SK-N-SH treated with all-trans-retinoic acid at 6 μM for 48 hours (cell line): ENCODE results near the gene DTX1.

Source experiments
- ATAC-seq: fragments of 200-7000 bp; cut with Tn5 transposase; 3 replicates; pipeline ENCODE4 v1.9.1; 2020; ENCODE audit warnings: mild to moderate bottlenecking, moderate library complexity
- ARNTL ChIP-seq: fragments of 450-650 bp; formaldehyde crosslinking; IDR thresholded peaks from 2 replicates; pipeline ENCODE4 v1.5.0; 2020; ENCODE audit warnings: low read depth, mild to moderate bottlenecking, moderate library complexity, borderline replicate concordance
- BACH2 ChIP-seq: fragments of 250-450 bp; sonication (Bioruptor Pico); IDR thresholded peaks from 2 replicates; pipeline ENCODE4 v1.9.0; 2021; ENCODE audit warnings: mild to moderate bottlenecking, borderline replicate concordance
- CSDC2 ChIP-seq: fragments of 250-450 bp; sonication (Bioruptor Pico); IDR thresholded peaks from 2 replicates; pipeline ENCODE4 v1.5.0; 2020; ENCODE audit warnings: mild to moderate bottlenecking, moderate library complexity
- ESRRG ChIP-seq: fragments of 250-450 bp; sonication (Bioruptor Pico); IDR thresholded peaks from 2 replicates; pipeline ENCODE4 v1.6.1; 2021; ENCODE audit warnings: mild to moderate bottlenecking
- GLIS3 ChIP-seq: fragments of 250-450 bp; sonication (Bioruptor Pico); IDR thresholded peaks from 2 replicates; pipeline ENCODE4 v1.5.0; 2020; ENCODE audit warnings: mild to moderate bottlenecking, moderate library complexity
- OSR1 ChIP-seq: fragments of 250-450 bp; sonication (Bioruptor Pico); IDR thresholded peaks from 2 replicates; pipeline ENCODE4 v1.8.0; 2022; ENCODE audit warnings: moderate library complexity, mild to moderate bottlenecking, inconsistent platforms
- PPARA ChIP-seq: fragments of 250-450 bp; sonication (Bioruptor Pico); IDR thresholded peaks from 2 replicates; pipeline ENCODE4 v1.5.0; 2020; ENCODE audit warnings: mild to moderate bottlenecking, borderline replicate concordance
- RARB ChIP-seq: fragments of 250-450 bp; sonication (Bioruptor Pico); IDR thresholded peaks from 2 replicates; pipeline ENCODE4 v1.8.0; 2021; ENCODE audit warnings: mild to moderate bottlenecking, moderate library complexity
- SNAI2 ChIP-seq: fragments of 250-450 bp; sonication (Bioruptor Pico); IDR thresholded peaks from 2 replicates; pipeline ENCODE4 v1.5.0; 2020; ENCODE audit warnings: mild to moderate bottlenecking, moderate library complexity
- TCF4 ChIP-seq: fragments of 250-450 bp; sonication (Bioruptor Pico); IDR thresholded peaks from 2 replicates; pipeline ENCODE4 v1.8.0; 2021; ENCODE audit warnings: mild to moderate bottlenecking, moderate library complexity, borderline replicate concordance
- TOX ChIP-seq: fragments of 250-450 bp; sonication (Bioruptor Pico); IDR thresholded peaks from 2 replicates; pipeline ENCODE4 v1.8.0; 2021; ENCODE audit warnings: mild to moderate bottlenecking, moderate library complexity, borderline replicate concordance
- ZFP3 ChIP-seq: fragments of 250-450 bp; sonication (Bioruptor Pico); IDR thresholded peaks from 2 replicates; pipeline ENCODE4 v1.5.0; 2020; ENCODE audit warnings: mild to moderate bottlenecking, moderate library complexity
- ZFP30 ChIP-seq: fragments of 450-650 bp; formaldehyde crosslinking; IDR thresholded peaks from 2 replicates; pipeline ENCODE4 v1.5.0; 2022; ENCODE audit warnings: mild to moderate bottlenecking, moderate library complexity
- ZNF565 ChIP-seq: fragments of 450-650 bp; formaldehyde crosslinking; conservative IDR thresholded peaks from 2 replicates; pipeline ENCODE4 v1.5.0; 2020; ENCODE audit warnings: low read depth, mild to moderate bottlenecking, moderate library complexity
- ZNF8 ChIP-seq: fragments of 450-650 bp; formaldehyde crosslinking; IDR thresholded peaks from 2 replicates; pipeline ENCODE4 v1.5.0; 2020; ENCODE audit warnings: mild to moderate bottlenecking, moderate library complexity
- TF ChIP-seq, protein P1 (sequence below): fragments of 250-450 bp; sonication (Bioruptor Pico); IDR thresholded peaks from 2 replicates; pipeline ENCODE4 v1.5.0; 2020; ENCODE audit warnings: mild to moderate bottlenecking, moderate library complexity
- TF ChIP-seq, protein P2 (sequence below): fragments of 250-450 bp; sonication (Bioruptor Pico); IDR thresholded peaks from 2 replicates; pipeline ENCODE4 v1.5.1; 2021; ENCODE audit warnings: mild to moderate bottlenecking, moderate library complexity
- TF ChIP-seq, protein P3 (sequence below): fragments of 250-450 bp; sonication (Bioruptor Pico); IDR thresholded peaks from 2 replicates; pipeline ENCODE4 v1.8.0; 2020; ENCODE audit warnings: mild to moderate bottlenecking, moderate library complexity, borderline replicate concordance
- TF ChIP-seq, protein P4 (sequence below): fragments of 250-450 bp; sonication (Bioruptor Pico); IDR thresholded peaks from 2 replicates; pipeline ENCODE4 v1.8.0; 2021; ENCODE audit warnings: low read depth, mild to moderate bottlenecking, moderate library complexity, borderline replicate concordance
- TF ChIP-seq, protein P5 (sequence below): fragments of 250-450 bp; sonication (Bioruptor Pico); IDR thresholded peaks from 2 replicates; pipeline ENCODE4 v1.5.1; 2020; ENCODE audit warnings: low read depth, mild to moderate bottlenecking, moderate library complexity

The DTX1 gene

DNA sequence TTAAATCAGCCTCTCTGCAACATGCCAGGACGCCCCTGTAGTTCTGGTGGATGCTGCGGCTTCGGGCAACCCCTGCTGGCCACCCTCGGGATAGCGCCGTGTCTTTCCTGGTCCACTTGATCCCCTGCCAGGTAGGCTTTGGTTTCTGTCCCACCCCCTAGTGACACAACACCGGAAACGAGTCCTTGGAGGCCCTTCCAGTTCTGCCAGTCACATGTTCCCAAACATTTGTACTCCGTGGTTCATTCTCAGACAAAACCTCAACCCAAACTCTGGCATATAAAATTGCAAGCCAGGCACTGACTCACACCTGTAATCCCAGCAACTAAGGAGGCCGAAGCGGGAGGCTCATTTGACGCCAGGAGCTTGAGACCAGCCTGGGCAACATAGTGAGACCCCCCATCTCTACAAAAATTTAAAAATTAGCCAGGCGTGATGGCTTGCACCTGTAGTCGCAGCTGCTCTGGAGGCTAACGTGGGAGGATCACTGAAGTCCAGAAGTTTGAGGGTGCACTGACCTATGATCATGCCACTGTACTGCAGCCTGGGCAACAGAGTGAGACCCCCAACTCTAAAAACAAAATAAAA lies 42.0 kb downstream of the DTX1 start (continued):
- TF ChIP-seq, protein P1, sequence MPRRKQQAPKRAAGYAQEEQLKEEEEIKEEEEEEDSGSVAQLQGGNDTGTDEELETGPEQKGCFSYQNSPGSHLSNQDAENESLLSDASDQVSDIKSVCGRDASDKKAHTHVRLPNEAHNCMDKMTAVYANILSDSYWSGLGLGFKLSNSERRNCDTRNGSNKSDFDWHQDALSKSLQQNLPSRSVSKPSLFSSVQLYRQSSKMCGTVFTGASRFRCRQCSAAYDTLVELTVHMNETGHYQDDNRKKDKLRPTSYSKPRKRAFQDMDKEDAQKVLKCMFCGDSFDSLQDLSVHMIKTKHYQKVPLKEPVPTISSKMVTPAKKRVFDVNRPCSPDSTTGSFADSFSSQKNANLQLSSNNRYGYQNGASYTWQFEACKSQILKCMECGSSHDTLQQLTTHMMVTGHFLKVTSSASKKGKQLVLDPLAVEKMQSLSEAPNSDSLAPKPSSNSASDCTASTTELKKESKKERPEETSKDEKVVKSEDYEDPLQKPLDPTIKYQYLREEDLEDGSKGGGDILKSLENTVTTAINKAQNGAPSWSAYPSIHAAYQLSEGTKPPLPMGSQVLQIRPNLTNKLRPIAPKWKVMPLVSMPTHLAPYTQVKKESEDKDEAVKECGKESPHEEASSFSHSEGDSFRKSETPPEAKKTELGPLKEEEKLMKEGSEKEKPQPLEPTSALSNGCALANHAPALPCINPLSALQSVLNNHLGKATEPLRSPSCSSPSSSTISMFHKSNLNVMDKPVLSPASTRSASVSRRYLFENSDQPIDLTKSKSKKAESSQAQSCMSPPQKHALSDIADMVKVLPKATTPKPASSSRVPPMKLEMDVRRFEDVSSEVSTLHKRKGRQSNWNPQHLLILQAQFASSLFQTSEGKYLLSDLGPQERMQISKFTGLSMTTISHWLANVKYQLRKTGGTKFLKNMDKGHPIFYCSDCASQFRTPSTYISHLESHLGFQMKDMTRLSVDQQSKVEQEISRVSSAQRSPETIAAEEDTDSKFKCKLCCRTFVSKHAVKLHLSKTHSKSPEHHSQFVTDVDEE (CRISPR knock-in tag) = no peak
- TF ChIP-seq TCF4 (CRISPR knock-in tag) = no peak

DNA sequence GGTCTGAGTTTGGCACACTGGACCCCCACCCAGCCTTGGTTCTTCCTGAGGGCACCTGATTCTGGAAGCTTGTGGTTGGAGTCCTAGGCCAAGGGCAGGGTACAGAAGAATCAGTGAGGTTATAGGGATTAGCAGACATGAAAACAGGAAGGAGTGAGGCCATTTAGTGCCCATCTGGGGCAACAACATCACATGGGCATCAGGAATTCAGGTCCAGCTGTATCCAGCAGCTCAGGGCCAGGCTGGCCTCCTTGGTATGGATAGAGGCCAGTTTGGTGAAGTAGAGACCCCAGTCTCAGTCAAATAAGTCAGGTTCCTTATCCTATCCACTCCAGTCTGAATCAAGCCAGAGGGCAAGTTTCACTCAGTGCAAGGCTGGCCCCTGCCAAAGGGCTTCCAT lies 42.8 kb downstream of the DTX1 start:
- TF ChIP-seq OSR1 (CRISPR knock-in tag) (no peak), ESRRG (no peak), SNAI2 (CRISPR knock-in tag) (no peak), PPARA (CRISPR knock-in tag) (no peak), BACH2 (CRISPR knock-in tag) (no peak), GLIS3 (CRISPR knock-in tag) (no peak), RARB (CRISPR knock-in tag) (no peak), TCF4 (CRISPR knock-in tag) (no peak), TOX (no peak), ZNF8 (CRISPR knock-in tag) (no peak), ZNF565 (CRISPR knock-in tag) (no peak), ZFP3 (CRISPR knock-in tag) (no peak), CSDC2 (no peak), ZFP30 (CRISPR knock-in tag) (no peak), ARNTL (CRISPR knock-in tag) (no peak)
- TF ChIP-seq, protein P2, sequence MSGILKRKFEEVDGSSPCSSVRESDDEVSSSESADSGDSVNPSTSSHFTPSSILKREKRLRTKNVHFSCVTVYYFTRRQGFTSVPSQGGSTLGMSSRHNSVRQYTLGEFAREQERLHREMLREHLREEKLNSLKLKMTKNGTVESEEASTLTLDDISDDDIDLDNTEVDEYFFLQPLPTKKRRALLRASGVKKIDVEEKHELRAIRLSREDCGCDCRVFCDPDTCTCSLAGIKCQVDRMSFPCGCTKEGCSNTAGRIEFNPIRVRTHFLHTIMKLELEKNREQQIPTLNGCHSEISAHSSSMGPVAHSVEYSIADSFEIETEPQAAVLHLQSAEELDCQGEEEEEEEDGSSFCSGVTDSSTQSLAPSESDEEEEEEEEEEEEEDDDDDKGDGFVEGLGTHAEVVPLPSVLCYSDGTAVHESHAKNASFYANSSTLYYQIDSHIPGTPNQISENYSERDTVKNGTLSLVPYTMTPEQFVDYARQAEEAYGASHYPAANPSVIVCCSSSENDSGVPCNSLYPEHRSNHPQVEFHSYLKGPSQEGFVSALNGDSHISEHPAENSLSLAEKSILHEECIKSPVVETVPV = no peak
- TF ChIP-seq, protein P1 (CRISPR knock-in tag) = no peak
- TF ChIP-seq, protein P3, sequence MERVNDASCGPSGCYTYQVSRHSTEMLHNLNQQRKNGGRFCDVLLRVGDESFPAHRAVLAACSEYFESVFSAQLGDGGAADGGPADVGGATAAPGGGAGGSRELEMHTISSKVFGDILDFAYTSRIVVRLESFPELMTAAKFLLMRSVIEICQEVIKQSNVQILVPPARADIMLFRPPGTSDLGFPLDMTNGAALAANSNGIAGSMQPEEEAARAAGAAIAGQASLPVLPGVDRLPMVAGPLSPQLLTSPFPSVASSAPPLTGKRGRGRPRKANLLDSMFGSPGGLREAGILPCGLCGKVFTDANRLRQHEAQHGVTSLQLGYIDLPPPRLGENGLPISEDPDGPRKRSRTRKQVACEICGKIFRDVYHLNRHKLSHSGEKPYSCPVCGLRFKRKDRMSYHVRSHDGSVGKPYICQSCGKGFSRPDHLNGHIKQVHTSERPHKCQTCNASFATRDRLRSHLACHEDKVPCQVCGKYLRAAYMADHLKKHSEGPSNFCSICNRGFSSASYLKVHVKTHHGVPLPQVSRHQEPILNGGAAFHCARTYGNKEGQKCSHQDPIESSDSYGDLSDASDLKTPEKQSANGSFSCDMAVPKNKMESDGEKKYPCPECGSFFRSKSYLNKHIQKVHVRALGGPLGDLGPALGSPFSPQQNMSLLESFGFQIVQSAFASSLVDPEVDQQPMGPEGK = no peak
- TF ChIP-seq, protein P4, sequence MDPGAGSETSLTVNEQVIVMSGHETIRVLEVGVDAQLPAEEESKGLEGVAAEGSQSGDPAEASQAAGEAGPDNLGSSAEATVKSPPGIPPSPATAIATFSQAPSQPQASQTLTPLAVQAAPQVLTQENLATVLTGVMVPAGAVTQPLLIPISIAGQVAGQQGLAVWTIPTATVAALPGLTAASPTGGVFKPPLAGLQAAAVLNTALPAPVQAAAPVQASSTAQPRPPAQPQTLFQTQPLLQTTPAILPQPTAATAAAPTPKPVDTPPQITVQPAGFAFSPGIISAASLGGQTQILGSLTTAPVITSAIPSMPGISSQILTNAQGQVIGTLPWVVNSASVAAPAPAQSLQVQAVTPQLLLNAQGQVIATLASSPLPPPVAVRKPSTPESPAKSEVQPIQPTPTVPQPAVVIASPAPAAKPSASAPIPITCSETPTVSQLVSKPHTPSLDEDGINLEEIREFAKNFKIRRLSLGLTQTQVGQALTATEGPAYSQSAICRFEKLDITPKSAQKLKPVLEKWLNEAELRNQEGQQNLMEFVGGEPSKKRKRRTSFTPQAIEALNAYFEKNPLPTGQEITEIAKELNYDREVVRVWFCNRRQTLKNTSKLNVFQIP (CRISPR knock-in tag) = no peak
- TF ChIP-seq, protein P5, sequence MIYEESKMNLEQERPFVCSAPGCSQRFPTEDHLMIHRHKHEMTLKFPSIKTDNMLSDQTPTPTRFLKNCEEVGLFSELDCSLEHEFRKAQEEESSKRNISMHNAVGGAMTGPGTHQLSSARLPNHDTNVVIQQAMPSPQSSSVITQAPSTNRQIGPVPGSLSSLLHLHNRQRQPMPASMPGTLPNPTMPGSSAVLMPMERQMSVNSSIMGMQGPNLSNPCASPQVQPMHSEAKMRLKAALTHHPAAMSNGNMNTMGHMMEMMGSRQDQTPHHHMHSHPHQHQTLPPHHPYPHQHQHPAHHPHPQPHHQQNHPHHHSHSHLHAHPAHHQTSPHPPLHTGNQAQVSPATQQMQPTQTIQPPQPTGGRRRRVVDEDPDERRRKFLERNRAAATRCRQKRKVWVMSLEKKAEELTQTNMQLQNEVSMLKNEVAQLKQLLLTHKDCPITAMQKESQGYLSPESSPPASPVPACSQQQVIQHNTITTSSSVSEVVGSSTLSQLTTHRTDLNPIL (CRISPR knock-in tag) = no peak
- TF ChIP-seq, all 23 proteins: peak for 0
- no peak for ATAC-seq
